GM19324 (cell line): ENCODE data around the gene MICALL1.

Experiments
- ATAC-seq: cut with Tn5 transposase; IDR thresholded peaks from one replicate; pipeline ENCODE4 v1.9.1; 2021; ENCODE audit warnings: mild to moderate bottlenecking, moderate library complexity; ENCODE audit not compliant: unreplicated experiment, low FRiP score

MICALL1 gene

DNA sequence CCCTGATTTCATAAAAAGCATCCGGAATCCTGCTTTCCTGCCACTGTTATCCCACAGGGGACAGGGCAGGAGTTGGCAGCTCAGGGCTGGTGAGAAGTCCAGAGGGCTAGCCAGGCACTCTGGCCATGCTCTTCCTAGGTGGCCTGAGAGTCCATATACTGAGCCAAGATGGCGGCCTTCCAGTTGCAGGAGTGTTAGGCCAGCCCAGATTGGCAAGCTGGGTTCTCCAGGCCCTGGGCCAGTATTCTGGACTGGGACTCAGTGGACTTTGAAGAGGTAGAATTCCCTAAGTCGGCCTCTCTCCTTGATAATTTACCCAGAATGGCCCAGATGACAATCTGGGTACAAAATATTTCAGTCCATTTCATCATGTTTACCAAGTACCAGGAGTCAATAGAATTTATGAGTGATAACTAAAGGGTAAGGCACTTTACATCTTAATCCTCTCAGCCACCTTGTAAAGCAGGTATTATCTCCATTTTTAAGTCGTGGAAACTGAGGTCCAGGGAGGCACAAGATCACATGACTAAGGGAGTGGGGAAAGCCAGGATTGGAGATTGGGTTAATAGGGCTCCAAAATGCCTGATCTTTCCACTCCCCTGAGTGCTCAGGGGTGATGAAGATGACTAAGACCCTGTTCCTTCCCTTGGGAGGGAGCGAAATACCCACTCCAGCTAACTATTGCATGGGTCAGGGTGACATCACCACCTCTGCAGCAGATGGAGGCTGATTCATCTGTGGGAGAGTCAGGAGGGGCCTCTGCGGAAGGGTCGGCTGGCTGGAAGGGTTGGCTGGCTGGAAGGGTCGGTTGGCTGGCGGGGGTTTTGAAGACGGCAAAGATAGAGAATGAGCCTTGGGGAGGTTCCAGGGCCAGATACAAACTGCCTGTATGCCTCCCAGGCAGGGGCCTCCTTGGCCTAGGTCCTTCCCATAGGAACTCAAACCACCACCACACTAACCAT lies 1.2 kb upstream of the MICALL1 start:
- ATAC-seq: no peak

GRCh38 chr22:37906364-37907008 lies 389 bp downstream of the MICALL1 start:
- peak; percentile 37 for ATAC-seq

GRCh38 chr22:37907036-37907954 lies 1.2 kb downstream of the MICALL1 start:
- no peak for ATAC-seq

DNA sequence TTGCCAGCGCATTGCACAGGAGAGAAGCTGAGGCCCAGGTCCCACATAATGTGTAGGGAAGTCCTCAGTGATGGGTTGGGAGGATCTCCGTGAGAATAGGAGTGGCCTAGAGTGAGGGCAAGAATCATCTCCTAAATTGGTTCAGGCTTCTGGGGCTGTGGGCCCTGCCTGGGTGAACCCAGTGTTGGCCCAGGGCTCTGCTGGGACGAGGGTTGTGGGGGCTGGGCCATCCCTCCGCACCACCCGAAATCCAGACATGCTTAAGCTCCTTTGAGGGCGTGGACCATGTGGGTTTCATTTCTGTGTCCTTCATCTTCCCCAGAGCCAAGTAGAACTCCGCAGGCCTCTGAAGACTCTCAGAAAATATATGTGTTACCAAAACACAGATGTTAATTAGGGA lies 3.7 kb downstream of the MICALL1 start:
- no peak for ATAC-seq

DNA sequence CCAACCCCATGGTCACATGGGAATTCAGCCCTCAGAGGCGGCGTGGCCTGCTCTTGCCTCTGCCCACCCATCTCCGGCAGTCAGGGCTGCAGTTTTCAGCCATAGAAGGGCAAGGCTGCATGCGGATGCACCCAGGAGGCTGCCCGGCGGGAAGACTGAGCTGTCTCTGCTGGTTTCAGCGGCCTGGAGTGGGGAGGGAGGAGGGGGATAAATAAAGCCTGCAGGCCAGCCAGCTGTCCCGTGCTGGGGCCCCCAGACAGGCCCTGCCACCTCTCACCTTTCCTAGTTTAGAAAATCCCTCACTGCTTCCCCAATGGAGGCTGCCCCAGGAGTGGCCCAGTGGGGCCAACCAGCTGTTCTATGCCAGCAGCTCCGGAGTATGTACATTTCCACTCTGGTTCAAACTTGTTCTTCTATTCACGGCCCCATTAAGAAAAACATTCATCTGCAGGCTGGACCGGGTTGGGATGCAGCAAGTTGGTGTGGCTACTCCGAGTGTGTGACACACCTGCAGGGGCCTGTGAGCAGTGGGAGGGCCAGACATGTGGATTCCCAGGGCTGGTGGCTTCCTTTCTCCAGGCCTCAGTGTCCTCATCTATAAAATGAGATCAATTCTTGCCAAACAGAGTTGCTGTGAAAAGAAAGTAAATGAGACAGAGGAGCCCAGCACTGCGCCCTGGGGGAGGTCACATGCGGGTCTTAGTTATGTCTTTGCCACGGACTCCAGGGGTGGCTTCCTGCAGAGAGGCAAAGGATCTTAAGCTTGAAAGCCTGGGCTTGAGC lies 5.0 kb downstream of the MICALL1 start:
- ATAC-seq: no peak

DNA sequence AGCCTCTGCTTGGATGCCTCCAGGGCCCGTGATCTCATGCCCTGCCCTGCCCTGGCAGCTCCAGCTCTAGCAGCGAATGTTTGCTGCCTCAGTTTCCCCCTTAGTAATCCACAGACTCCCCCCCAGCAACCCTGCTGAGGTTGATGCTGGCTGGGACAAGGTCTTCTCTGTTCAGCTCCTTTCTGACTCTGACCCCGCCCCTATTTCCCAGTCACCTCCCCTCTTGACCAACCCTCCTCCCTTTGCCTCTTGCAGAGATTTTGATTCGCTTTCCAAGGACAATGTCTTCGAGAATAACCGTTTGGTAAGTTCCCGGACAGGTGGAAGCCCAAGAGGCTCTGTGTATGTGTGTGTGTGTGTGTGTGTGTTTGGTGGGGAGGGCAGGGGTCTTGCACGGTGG lies 5.6 kb downstream of the MICALL1 start:
- ATAC-seq: no peak

GRCh38 chr22:37912171-37912570 lies 6.1 kb downstream of the MICALL1 start:
- ATAC-seq: no peak

DNA sequence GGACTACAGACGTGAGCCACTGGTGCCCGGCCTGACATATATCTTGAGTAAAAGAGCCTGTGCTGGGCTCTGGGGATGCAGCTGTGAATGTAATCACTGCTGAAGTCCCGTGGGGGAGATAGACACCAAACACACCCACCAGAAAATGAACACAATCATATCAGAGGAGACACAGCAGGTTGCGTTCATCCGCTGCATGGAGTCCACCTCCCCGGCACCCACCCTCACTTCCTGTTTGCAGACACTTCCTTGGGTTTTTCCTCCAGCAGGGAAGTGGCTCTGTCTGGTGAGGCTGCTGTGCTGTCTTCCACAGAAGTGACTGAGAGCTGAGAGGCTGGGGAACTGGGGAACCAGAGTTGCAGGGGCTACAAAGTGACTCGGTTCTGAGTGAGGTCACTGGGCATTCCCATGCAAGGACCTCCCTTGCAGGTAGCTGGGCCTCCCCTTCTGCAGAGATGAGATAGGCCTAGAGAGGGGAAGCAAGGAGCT lies 7.2 kb downstream of the MICALL1 start:
- no peak for ATAC-seq

DNA sequence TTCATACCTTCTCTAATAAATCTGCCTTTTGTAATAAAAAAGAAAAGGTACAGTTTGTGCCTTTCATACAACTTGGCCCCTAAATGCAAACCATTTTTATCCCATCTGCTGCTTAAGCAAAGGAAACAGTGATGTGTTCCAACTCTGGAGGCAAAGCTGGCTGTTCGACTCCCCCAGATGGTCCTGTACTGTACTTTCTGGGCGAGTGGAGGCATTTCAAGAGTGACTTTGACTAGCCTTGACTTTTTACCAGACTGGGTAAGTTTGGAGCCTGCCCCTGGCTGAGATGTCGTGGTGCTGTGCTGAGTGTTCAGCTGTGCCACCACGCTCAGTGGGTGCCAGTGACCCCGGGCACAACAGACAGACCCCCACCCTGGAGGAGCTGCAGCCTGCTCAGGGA lies 10.2 kb downstream of the MICALL1 start:
- ATAC-seq: no peak

DNA sequence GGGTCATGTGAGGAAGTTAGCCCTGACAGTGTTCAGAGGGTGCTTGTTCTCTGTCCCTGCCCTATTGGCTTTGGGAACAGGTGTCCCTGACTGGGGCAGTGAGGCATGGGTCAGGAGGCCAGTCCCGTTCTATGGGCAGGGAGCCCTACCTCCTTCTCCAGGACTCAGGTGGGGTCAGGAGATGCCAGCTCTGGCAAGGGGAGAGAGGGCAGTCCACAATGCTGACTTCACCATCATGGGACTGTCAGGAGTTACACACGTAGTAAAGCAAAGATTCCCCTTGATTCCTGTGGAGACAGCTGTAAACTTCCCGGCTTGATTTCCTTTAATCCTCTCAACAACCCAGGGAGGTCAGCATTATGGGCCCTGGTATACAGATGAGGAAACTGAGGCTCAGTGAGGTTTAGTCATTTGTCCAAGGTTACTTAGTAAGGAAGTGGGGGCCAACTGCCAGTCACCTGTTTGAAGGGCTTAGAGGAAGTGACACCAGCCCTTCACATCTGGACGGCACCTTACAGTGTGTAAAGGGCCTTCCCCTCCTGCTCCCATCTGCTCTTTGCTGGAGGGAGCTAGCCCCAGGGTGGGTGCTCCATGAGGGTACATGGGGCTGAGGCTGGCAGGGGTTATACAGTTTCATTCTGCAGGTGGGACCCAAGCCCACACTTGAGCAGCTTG lies 11.9 kb downstream of the MICALL1 start:
- ATAC-seq: no peak

DNA sequence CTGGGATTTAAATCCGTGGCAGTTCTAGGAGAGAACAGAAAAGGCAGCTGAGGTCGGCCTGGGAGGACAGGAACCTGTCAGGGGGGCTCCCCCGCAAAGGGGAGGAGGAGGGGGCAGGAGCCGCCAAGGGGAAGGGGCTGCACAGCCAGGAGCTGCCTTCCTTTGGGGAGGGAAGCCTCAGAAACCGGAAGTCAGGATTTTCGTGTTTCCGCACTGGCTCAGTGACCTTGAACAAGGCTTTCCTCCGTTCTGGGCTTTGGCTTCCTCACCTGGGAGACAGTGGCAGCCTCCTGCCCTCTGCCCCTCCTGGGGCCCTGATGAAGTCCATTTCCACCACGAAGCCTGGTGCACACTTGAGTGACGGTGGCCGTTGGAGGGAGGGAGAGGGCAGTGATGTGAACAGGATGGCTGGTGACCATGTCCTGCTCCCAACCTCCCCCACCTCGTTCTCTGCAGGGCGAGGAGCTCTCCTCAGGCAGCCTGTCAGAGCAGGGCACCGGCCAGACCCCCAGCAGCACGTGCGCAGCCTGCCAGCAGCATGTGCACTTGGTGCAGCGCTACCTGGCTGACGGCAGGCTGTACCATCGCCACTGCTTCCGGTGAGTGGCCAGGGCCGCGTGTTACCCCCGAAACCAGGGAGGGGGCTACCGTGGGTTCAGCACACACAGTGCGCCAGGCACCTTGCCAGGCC lies 12.6 kb downstream of the MICALL1 start:
- no peak for ATAC-seq

DNA sequence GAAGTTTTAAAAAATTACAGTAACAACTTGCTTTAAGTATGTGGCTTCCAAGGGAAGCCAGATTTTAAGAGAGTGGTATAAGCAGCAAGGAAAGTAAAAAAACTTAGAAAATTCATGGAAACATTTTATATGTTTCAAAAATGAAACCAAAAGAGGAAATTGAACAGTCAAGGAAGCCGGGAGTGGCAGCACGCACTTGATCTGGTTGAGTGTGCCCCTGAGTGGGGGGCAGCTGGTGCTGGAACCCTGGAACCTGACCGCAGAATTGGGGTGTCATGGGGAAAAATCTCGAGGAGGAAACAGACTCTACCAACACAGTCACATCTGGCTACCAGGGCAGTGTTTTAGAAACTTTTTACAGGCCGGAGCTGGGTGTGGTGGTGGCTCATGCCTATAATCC lies 14.0 kb downstream of the MICALL1 start:
- no peak for ATAC-seq

DNA sequence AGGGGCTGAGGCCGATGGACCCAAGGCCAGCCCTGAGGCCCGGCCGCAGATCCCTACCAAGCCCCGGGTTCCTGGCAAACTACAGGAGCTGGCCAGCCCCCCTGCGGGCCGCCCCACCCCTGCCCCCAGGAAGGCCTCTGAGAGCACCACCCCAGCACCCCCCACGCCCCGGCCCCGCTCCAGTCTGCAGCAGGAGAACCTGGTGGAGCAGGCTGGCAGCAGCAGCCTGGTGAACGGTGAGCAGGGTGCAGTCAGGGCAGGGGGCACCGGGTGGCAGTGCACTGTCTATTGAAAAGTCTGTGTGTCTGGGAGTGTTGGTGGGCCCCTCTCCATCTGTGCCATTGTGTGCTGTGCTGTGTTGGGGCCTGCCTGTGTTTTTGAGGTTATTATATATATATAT lies 16.1 kb downstream of the MICALL1 start:
- no peak for ATAC-seq

DNA sequence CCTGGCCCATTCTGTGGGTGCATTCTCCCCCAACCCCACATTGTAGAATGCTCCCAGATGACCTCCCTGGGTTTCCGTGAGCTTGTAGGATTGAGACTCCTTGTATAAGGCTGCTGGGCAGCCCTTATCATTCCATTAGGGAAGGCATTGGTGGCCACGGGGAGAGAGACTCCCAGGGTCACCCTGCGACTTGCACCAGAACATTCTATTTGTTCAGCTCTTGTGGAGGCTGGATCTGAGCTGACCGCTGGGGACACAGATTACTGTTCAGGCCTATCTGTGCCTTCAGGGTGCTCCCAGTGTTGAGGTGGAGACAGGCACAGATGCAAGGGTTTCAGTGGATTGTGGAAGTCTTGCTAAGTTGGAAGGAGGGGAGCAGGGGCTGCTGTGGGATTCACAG lies 17.8 kb downstream of the MICALL1 start:
- no peak for ATAC-seq

DNA sequence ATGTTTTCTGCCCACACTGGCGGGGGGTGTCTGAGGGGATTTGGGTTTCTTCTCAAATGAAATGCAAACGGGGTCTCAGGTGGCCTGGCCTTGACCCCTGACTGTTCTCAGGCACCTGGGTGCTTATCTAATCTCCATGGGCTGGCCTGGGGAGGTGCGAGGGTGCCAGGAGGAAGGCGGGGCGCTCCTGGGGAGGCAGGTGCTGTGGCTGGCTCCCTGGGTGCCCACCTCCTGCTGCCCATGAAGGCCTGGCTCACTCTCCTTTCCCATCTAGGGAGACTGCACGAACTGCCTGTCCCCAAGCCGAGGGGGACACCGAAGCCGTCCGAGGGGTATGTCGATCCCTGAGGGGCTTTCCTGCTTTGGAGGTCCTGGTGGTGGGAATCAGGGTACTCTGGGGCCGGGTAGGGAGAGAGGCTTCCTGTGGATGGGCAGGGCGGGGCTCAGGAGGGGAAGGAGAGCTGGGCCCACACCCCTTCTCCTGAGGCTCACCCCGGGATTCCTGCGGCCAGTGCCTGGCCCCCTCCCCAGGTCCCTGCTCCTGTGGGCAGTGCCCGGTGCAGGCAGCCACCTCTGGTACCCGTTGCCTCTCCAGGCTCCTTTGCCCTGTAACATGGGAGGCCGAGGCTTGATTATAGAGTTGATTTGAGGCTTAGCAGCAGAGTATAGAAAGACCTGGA lies 18.4 kb downstream of the MICALL1 start:
- ATAC-seq: no peak

DNA sequence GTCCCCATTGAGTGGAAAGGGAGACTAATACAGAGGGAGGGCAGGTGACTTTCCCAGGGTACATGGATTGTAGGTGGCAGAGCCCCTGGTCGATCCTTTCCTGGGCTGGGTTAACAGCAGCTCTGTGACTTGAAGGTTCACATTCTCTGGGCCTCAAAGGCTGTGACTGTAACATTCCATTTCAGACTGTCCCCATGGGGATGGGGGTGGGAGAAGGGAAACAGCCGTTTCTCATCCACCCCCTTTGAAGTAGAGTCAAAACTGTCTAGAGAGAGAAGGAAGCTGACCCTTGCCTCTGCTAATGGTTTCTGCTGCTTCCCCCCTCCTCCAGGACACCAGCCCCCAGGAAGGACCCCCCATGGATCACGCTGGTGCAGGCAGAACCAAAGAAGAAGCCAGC lies 19.2 kb downstream of the MICALL1 start:
- ATAC-seq: no peak

DNA sequence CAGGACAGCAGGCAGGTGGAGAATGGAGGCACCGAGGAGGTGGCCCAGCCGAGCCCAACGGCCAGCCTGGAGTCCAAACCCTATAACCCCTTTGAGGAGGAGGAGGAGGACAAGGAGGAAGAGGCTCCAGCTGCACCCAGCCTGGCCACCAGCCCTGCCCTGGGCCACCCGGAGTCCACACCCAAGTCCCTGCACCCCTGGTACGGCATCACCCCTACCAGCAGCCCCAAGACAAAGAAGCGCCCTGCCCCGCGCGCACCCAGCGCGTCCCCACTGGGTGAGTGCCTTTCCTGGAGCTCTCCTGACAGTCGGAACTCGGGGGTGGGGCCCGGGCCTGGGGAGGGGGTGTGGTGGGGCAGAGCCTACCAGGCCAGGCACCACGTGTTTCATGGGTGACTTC lies 19.7 kb downstream of the MICALL1 start:
- no peak for ATAC-seq

DNA sequence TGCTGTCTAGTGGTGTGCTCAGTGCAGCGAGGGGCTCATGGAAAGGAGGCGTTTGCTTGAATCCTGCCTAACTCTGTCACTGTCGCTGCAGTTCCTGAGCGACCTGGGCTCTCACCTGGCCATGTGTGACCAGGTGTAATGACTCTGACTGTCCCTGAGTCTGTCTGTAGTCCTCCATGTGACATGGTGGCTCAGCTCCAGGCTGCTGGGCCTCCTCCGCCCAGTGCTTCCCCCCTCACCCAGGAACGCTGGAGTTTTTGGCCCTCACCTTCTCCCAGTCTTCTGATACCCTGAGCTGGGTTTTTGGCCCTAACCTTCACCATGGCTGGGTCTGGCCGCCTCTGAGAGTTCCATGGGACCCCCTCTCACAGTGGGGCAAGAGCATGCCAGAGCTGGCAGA lies 20.3 kb downstream of the MICALL1 start:
- ATAC-seq: no peak
